SIG-M5 treated with dmso at 0.1 percent for 504 hours (cell line): ENCODE data around the gene G0S2.
A peak's percentile ranks its signal among the peaks of the same experiment; 100 is the strongest.

ENCODE experiments used
- DNase-seq: peaks from one replicate; lab custom pipeline; 2025; ENCODE audit not compliant: unreplicated experiment; lab: John Stamatoyannopoulos, UW

G0S2 gene

DNA sequence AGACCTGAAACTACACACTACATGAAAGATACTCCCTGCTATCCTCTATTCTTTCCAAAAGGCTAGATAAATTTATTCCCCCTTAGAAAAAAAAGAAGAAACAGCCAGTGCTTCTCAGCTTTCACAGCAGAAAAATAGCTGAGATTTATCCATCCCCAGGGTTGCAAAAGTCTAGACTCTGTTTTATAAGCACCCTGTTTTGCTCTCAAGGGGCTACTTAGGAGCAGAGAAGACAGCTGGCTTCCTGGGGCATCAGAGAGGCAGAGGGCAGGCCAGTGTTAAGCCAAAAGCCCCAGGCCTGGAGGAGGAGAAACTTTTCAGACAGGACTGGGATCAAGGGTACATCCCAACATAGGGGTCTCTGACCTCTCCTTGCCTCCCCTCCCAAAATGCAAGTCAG, 26.9 kb upstream of the G0S2 start:
- no peak for DNase-seq

DNA sequence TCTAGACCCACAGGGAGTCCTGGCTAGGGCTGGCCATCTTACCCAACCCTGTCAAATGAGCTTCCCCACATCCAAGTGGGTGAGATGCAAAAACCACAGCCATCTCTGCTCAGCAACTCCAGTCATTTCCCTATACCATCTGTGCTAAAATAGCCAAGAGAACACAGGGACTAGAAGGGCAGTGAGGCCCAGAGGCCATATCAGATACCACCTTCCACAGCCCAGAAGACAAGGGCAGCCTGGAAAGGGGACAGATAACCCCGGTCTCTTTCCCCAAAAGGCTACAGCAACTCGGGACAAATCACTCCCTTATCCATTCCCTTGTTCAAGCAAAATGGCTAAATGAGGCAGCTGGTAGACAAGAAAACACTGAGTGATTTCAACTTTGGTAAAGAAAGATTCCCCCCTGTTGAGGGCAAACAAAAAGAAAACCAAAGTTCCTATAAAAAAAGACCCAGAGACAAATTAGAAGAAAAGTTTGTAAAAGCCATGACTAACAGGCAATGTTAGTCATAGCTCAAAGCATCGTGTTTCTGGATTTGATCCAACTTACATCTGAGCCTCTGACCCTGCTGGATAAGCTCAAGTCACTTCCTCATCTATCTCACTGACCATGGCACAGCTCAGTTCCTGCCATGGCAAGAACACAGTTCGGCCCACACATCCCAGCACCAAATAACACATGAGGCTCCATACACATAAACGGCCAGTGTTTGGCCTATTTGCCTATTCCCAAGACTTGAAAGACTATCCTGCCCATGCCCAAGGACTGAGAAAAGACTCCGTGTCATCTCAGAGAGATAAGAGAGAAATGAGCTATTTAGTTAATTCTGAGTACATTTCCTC, 26.1 kb upstream of the G0S2 start:
- DNase-seq: peak; percentile 44

DNA sequence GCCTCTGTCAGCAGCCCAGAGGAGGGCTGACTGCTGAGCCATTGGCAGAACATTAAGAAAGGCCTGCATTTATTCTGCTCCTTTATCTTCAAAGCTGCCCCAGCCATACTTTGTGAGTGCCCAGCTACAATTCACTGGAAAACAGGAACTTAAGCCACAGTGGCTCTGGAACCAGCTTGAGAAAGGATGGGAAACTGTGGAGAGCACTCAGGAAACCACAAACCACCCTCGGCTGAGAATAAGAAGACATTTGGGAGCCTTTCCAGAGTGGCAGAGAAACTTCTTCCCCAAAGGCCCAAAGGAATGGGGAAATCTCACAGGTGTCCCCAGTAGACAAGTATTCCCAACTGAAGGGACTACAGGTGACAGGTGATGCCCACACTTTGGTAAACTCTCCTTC, 24.8 kb upstream of the G0S2 start:
- peak; percentile 53 for DNase-seq

DNA sequence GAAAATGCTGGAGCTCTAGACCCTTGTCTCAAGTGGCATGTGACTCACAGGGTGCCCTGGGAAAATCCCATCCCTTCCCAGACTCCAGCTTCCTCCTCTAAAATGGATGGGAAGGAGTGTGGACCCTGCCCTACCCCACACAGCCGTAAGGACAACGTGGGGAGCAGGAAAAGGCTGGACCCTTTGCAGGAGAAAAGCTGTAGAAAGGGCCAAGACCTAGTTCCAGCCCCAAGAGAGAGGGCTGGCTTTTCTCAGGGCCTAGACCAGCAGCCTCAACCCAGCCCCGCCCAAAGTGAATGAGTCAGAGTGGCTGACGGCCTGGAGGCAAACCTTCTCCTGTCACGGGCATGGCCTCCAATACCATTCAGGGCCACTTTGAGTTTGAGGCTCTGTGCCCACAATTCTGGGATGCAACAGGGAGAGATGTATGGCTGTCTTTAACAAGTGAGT, 24.0 kb upstream of the G0S2 start:
- DNase-seq: peak; percentile 85

DNA sequence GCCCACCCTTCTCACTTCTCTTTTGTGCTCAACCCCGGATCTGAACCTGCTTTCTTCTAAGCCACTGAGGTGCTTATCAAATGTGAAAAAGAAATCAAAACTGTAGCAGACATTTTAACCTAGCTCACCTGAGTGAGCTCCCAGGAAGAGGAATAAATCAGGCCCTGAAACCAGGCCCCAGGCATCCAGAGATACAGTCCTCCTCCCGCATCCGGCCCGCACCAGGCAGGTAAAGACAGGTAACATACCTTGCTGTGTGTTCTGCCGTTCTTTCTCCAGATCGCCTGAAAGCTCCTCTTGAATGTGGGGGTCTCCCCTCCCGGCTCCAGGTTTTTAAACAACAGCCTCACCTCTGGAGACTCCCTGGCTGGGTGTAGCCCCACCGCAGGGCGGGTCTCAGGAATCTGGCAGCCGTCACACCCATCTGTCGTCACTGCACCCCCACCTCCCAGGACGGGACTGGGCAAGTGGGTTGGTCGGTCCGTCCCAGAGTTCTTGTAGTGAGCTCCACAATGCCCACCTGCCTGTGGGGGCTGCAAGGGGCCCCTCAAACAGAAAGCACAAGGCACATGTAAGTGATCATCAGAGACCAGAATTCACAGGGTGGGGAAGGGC, 23.0 kb upstream of the G0S2 start, which contains the start of gene LAMB3:
TSS of gene LAMB3 (minus strand) at position 305 of the 615 bp plus-strand sequence. CDS start 1,481 bp downstream, outside the sequence.
- no peak for DNase-seq

DNA sequence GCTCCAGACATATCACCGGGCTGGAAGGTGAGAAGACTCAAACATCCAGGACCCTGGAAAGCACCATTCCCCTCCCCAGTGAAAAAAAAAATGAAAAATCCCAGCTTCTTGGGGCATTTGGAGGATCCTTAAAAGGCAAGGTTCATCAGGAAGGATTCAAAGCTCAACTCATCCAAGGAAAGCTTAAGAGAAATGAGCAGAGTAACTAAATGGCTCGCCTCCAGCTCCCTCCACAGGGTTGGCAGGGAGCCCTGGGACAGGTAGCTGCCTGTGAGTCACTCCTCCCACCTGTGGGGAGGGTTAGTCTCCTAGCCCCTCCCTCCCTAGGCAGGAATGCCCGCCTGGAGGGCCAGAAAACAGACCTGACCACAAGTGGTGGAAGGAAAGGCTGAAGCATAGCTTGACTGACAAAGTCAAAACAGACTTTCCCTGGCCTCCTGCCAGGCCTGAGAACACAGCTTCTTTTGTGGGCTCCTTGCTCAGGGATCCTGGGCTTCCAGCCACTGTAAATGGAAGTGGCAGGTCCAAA, 22.3 kb upstream of the G0S2 start:
- DNase-seq: peak; percentile 36

DNA sequence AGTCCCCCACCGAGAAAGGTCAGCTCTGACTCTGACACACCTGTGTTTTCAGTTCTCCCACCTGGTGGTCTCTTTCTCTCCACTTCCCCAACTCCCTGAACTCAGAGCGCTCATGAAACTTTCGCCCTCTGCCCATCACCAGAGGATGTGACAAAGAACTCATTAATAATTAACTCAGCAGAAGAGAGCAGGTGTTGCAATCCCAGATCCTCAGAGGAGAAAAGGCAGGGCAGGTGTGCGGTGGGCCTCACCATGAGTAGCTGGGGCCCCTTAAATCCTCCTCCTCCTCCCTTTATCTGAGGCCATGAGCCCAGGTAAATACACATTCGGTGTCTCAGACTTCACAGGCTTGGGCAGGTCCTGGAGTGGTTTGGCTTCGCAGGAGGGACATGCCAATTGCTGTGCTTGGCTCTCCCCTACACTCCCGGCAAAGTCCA, 21.3 kb upstream of the G0S2 start:
- no peak for DNase-seq

DNA sequence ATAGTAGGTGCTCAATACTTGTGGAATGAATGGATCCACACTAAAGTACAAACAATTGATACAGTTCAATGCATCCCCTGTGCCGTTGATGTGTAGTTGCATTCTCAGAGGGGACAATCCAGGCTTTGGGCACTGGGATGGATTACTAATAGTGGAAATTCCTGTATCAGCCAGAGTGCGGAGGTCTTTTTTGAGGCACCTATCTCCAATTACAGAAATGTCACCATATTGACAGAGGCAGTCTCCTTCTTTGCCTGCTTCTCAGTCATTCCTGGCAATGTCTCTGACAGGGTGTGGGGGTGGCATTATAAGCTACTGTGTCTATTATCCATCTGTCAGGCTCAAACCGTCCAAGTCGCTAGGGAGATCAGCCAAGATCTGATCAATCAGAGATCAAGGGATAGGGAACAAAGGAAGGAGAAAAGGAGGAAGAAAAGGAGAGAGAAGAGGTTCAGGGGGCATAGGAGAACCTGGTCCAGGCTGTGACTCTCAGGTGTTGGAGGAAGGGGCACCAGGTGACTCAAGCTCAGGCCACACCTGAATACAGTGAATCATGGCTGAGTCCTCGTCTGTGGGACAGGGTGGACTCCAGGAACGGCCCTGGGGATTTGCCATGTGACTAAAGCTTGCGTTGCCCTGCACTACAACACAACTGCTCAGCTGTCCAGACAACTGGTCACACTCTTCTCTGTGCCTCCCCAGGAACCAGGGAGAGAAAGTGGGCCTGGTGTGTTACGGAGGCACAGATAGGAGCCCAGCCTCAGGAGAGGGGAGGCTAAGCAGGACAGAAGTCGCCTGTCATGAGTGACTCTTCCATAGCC, 19.6 kb upstream of the G0S2 start:
- no peak for DNase-seq

DNA sequence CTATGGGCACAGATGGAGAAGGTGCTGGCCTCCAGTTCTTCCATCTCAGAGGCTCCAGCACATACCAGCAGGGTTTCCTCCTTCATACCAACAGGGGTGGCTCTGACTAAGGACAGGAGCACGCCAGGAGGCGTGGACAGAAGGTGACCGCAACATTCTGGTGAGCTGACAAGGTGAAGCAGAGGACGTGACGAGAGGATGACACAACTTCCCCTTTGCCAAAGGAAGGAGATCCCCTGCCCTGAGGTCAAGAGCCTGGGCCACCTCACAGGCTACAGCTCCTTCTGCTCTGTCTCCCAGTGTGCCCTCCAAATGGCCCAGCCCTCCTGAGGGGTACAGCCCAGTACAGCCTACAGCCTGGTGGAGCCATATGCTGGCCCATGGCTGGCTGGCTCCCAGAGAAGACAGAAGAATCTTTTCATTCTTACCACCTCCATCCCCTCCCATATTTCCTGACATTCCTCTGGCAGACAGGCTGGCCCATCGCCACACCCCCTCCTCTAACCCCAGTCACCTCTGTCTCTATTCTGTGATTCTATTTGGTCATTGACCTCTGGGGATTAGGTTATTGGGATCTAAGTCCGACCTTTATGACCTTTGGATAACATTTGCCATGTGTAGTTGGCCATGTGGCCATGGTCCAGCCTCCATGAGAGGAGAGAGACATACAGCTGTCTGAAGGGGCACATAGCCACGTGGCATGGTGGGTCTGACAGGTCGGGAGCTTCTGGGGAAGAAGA, 17.9 kb upstream of the G0S2 start:
- no peak for DNase-seq

DNA sequence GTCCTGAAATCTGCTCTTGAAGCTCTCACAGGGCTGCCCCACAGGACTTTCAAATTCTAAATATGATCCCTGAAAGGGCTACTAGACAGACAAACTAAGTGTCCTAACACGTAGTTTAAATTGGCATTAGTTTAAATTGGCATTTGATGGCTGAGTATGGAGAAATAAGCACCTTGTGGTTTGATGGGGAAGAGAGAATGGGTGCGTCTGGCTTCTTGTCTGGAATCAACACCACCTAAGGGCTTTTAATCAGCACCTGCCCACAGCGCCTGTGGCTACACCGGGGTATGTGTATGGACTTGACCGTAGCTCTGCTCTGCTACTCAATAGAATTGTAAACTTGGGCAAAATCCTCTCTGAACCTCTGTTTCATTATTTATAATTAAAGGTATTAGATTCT, 17.3 kb upstream of the G0S2 start:
- DNase-seq: no peak

DNA sequence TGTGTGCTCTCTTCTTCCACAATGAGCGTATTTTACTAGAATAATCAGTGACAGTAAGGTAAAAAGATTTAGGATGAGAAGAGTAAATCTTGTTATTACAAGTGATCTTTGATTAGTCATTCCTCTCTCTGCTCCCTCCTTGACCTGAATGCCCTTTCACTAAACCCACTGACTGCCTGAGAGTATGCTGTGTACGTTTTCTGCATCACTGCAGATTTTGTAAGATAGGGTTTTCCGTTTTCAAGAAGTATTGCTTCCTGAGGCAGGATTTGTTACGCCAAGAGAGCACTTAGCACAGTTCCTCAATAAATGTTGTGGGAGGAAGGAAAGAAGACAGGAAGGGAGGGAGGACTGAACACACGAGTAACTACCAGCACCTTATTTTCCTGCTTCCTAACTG, 15.3 kb upstream of the G0S2 start:
- peak; percentile 94 for DNase-seq

DNA sequence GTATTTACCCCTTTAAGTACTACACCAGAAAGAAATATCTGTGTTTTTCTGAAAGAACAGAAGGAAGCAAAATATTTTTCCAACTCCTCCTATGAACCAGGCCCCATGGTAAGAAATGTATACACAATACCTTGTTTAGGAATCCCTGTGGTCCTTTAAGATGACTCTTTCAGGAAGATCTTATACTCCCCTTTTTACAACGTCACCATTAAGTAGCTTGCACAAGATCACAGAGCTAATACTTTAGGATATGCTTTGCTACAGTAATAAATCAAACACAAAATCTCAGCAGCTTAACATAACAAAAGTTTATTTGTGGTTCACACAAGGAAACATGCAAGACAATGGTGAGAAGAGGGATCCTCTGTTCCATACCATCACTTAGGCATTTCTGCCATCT, 14.1 kb upstream of the G0S2 start:
- no peak for DNase-seq

DNA sequence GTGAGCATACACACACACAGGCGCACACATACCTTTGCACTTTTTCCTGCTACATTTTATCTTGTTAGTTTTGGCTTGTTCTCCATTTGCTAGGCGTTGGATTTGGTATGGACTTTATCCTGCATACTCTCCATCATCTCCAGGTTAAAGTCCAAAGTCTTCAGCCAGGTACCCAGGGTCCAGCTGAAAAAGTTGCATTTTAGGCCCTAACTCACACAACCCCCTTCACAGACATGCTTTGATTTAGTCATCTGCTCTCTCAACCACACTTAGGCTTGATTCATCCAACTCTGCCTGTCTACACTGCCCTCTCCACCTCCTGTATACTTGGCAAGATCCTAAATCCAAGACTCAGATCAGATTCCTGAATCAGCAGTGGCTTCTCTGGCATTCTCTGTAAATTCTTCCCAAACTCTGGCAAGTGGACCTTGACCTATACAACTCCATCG, 12.3 kb upstream of the G0S2 start:
- no peak for DNase-seq

DNA sequence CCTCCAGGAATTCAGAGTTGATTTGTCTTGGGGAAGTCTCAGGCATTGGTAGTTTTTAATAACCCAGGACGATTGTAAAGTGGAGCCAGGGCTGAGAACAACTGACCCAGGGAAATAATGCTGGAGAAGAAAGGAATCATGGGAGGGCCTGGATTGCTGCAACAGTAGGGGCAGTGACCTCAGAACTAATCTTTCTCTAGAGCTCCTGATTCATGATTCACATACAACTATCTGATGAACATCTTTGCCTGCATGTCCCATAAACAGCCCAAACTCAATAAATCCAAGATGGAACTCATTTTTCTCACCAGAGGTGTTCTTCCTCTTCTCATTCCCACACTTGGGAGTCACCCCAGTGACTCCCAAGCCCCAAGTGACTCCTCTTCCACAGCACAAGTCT, 8.1 kb upstream of the G0S2 start:
- DNase-seq: no peak

DNA sequence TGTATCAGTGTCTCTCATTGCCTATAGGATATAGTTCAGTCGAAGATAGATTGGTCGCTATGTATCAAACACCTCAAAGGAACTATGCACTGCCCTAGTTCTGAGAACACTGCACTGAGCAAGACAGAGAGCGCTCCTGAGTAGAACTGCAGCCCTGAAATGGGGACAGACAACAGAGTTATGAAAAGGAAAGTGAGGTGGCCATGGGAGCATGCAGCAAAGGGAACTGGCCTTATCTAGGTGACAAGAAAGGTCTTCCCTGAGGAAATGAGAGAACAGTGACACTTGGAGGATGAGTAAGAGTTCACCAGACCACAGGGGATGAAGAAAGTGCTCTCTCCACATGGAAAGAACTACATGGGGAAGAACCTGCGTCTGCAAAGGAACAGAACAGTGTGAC, 7.5 kb upstream of the G0S2 start:
- peak; percentile 23 for DNase-seq

DNA sequence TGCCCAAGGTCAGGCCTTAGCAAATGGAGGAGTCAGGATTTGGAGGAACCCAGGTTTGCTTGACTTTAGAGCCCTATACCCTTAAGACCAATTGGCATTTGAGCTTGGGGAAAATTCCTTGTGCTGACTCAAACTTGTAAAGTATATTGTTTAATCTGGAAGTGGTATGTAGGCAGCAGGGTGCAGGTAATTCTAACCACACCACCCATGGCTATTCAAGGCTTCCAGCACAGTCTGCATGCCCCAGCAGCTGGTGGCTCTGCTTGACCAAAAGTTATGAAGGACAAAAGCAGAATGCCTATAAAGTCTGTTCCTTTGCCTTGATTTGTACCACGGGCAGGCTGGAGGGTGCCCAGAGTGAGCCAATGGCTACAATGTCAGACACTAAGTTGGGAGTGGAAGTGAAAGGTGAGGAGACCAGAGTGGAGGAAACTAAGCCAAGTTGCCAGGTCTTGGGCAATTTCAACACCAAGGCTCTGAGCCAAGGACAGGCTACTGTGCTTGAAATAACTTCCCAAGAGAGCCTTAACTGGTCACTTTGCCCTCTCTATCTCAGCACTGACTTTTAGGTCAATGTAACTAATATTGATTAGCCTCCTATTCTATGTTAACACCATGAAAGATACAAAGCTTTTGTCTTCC, 4.7 kb upstream of the G0S2 start:
- no peak for DNase-seq

DNA sequence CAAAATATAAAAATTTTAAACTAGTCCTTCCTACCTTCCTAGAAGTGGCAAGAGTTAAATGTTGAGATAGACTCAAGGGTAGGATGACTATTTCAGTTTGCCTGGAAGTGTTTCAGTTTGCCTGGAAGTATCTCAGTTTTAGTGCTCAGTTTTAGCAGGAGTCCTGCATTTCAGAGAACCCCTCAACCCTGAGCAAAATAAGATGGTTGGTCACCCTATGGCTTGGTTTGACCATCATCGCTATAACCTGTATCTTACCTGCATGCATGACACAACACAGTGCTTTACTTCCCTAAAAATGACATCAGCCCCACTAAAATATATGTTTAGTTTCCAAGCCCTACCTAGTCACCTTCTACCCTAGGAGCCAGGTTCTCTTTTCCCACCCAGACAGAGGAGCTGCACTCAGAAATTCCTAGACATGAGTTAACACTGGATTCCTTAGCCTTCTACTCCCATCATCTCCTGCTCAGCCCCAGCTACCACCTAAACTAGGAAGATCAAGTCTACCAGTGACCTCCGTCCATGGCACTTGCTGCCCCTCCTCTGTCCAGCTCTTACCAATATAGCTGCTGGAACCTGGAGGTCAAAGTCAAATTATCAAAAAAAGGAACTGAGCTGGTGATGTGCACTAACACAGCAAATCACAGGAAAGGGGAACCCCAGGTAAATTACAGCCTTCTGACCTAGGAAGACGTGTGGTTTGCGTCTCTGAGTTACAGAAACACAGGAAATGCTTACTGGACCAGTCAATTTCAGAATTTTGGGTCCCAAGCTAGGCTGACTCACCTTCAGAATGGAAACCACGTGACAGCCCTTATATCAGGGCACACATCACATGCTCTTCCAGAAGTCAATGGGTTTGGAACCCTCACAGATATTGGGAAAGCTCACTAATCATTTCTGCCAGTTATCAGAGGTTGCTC, 2.2 kb upstream of the G0S2 start:
- peak; percentile 18 for DNase-seq

DNA sequence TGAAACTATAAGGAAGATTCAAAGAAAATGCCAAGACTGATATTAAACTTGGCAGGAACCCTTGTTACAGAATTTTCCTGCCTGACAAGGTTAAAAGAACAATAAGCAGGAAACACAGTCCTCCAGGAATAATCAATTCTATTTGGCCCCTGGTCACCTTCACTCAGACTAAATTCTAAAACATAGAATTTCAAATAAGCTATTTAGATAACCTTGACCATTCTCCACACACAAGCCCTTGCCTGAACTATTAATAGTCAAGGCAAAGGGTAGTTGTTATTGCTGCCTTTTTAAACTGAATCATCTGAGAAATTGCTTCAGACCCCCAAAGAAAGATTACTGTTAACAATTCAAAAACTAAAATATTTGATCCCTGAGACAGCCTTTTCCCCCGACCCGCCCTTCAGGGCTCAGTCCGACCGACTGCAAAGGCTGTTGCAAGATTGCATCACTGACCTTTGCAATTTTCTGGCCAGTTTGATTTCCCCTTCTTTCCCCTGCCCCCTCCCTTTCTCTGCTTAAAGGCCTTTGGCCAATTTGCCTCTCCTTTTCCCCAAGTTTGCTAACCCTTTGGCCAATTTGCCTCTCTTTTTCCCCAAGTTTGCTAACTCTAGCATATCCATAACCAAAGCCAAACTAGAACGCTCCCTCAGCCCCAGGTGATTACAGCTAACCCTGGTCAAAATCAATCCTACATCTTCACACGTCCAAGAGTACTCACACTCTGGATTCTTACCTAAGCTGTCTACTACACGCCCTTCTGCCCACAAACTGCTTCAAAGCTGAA, 1.4 kb upstream of the G0S2 start:
- peak; percentile 35 for DNase-seq
